Activated naive CD8-positive, alpha-beta T cell treated with anti-CD3 and anti-CD28 coated beads, Interleukin-2, amount 10 ng/mL, durations not matched to agents 7 days and 5 days (primary cell): Measurements from ENCODE around the gene SINHCAF. TPM values are rescaled to one million over a fixed set of nuclear protein-coding genes. Genes with fewer than 3 reads are reported as not detected.
A peak's percentile ranks its signal among the peaks of the same experiment; 100 is the strongest.
"Not testable (repeated sequence)": the region's sequence is repeated elsewhere in the genome, so short reads cannot be mapped to it uniquely, and the experiment has no call there.

Experiments
- ATAC-seq: fragments of 150-1000 bp; cut with Tn5 transposase; one replicate; pipeline ENCODE4 v1.10.0; 2021; ENCODE audit warnings: low read depth, moderate library complexity
- POLR2A ChIA-PET: fragments of 350-600 bp; sonication (Branson Sonifier 250); formaldehyde crosslinking; loops from one replicate; lab custom pipeline; 2021; ENCODE audit warnings: antibody characterized with exemption; lab: Charles Lee
- DNase-seq: peaks from one replicate; pipeline ENCODE4 v3.0.0; 2021
- H3K27ac Mint-ChIP-seq: one replicate; pipeline ENCODE4 v1.8.0; 2022; ENCODE audit warnings: mild to moderate bottlenecking, mixed read lengths
- H3K27me3 Mint-ChIP-seq: one replicate; pipeline ENCODE4 v1.8.0; 2022; ENCODE audit warnings: mild to moderate bottlenecking, moderate library complexity, mixed read lengths
- H3K36me3 Mint-ChIP-seq: one replicate; pipeline ENCODE4 v1.8.0; 2021; ENCODE audit warnings: mild to moderate bottlenecking, mixed read lengths
- H3K4me1 Mint-ChIP-seq: one replicate; pipeline ENCODE4 v1.8.0; 2021; ENCODE audit warnings: mixed read lengths
- H3K4me3 Mint-ChIP-seq: one replicate; pipeline ENCODE4 v1.8.0; 2022; ENCODE audit warnings: mild to moderate bottlenecking, moderate library complexity, mixed read lengths
- H3K9me3 Mint-ChIP-seq: one replicate; pipeline ENCODE4 v1.8.0; 2021; ENCODE audit warnings: mixed read lengths
- total RNA-seq, 2 experiments: library from RNA; stranded (reverse); gene quantifications; one replicate each; pipeline ENCODE4 v1.2.3, GENCODE V29; 2021

SINHCAF gene
- total RNA-seq, 2 experiments from 2014 or later = 74.7 to 86.3 TPM

GRCh38 chr12:31260840-31261239, 65.1 kb downstream of the SINHCAF start:
- POLR2A ChIA-PET = interaction anchor here (0.6 kb wide), 1 partner anchor 392 kb away, joined by 4 read pairs; no protein-coding TSS in a partner anchor
- no peaks in the 10 kb centered on the region for H3K4me1 Mint-ChIP-seq
- no peak overlapping the region for H3K27ac Mint-ChIP-seq
- no peaks in the 10 kb centered on the region for H3K9me3 Mint-ChIP-seq
- H3K36me3 Mint-ChIP-seq = no peaks in the 10 kb centered on the region
- H3K27me3 Mint-ChIP-seq = peaks cover 6% of the 10 kb centered on the region
- DNase-seq (no peak), ATAC-seq (no peak)
- H3K4me3 Mint-ChIP-seq = no peak overlapping the region

- peaks cover 6% of the 10 kb centered on the region for H3K27me3 Mint-ChIP-seq
- no peak overlapping the region for H3K27ac Mint-ChIP-seq
- H3K4me3 Mint-ChIP-seq = no peak overlapping the region
- DNase-seq (no peak), ATAC-seq (no peak)
- no peaks in the 10 kb centered on the region for H3K4me1 Mint-ChIP-seq
- no peaks in the 10 kb centered on the region for H3K9me3 Mint-ChIP-seq
- H3K36me3 Mint-ChIP-seq = no peaks in the 10 kb centered on the region
- POLR2A ChIA-PET = no interaction called here
Measured at GRCh38 chr12:31259136-31259886, 66.6 kb downstream of the SINHCAF start.

GRCh38 chr12:31257784-31258183, 68.2 kb downstream of the SINHCAF start:
- ATAC-seq (no peak), DNase-seq (no peak)
- Mint-ChIP-seq H3K27ac (no peak overlapping the region), H3K27me3 (peaks cover 15% of the 10 kb centered on the region), H3K9me3 (no peaks in the 10 kb centered on the region), H3K4me3 (no peak overlapping the region), H3K4me1 (no peaks in the 10 kb centered on the region), H3K36me3 (no peaks in the 10 kb centered on the region)
- POLR2A ChIA-PET = no interaction called here

GRCh38 chr12:31251707-31252611, 74.0 kb downstream of the SINHCAF start:
- POLR2A ChIA-PET = interaction anchor here (0.6 kb wide), 1 partner anchor 144 kb away, joined by 3 read pairs; no protein-coding TSS in a partner anchor
- peak; percentile 35 for DNase-seq
- H3K4me1 Mint-ChIP-seq = not testable (repeated sequence)

DNA sequence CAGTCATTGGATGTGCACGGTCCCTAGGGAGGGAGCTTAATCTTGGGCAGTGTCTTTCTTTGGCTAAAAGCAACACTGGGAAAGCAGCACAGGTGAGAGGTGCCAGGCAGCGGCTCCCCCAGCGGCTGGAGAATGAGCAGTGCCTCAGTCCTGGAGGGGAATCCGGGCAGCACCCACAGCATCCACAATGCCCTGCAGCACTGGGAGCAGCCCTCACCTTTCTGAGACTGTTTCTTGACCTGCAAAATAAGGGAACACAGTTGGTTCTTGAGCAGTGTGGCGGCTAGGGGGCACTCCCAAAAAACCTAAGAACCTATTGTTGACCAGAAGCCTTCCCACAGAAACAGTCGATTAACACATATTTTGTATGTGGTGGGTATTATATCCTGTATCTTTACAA, 75.8 kb downstream of the SINHCAF start:
- POLR2A ChIA-PET = no interaction called here
- peaks cover 9% of the 10 kb centered on the region for H3K27me3 Mint-ChIP-seq
- no peak for ATAC-seq

More at GRCh38 chr12:31251707-31252611, 74.0 kb downstream of the SINHCAF start:
- Mint-ChIP-seq H3K27me3 (peaks cover 12% of the 10 kb centered on the region), H3K4me3 (peak overlapping the region; percentile 83)
- ATAC-seq, H3K9me3 Mint-ChIP-seq, H3K36me3 Mint-ChIP-seq, H3K27ac Mint-ChIP-seq: not testable (repeated sequence)

GRCh38 chr12:31249356-31249755, 76.6 kb downstream of the SINHCAF start:
- no peak for DNase-seq
- Mint-ChIP-seq H3K9me3 (no peaks in the 10 kb centered on the region), H3K4me3 (no peak overlapping the region), H3K27ac (no peak overlapping the region), H3K27me3 (peaks cover 9% of the 10 kb centered on the region), H3K4me1 (no peaks in the 10 kb centered on the region), H3K36me3 (no peaks in the 10 kb centered on the region)
- POLR2A ChIA-PET = no interaction called here
- ATAC-seq = no peak

More for the DNA sequence above, 75.8 kb downstream of the SINHCAF start:
- H3K4me1 Mint-ChIP-seq = no peaks in the 10 kb centered on the region
- no peaks in the 10 kb centered on the region for H3K9me3 Mint-ChIP-seq
- H3K27ac Mint-ChIP-seq = no peak overlapping the region
- DNase-seq = no peak
- no peaks in the 10 kb centered on the region for H3K36me3 Mint-ChIP-seq
- H3K4me3 Mint-ChIP-seq = no peak overlapping the region

DNA sequence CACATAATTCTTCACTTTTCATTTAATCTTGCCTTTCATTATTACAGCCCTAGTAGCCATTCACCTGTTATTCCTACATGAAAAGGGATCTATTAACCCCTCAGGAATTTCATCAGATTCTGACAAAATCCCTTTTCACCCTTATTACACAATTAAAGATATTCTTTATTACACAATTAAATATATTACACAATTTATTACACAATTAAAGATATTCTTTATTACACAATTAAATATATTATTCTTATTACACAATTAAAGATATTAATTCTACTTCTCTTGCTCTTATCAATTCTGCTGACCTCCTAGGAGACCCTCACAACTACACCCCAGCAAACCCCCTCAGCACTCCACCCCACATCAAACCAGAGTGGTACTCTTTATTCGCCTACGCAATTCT, 77.1 kb downstream of the SINHCAF start:
- Mint-ChIP-seq H3K27ac (peak overlapping the region; percentile 17), H3K4me1 (no peaks in the 10 kb centered on the region), H3K9me3 (no peaks in the 10 kb centered on the region), H3K36me3 (no peaks in the 10 kb centered on the region), H3K4me3 (no peak overlapping the region), H3K27me3 (peaks cover 4% of the 10 kb centered on the region)
- POLR2A ChIA-PET = no interaction called here
- no peak for DNase-seq
- ATAC-seq = no peak

DNA sequence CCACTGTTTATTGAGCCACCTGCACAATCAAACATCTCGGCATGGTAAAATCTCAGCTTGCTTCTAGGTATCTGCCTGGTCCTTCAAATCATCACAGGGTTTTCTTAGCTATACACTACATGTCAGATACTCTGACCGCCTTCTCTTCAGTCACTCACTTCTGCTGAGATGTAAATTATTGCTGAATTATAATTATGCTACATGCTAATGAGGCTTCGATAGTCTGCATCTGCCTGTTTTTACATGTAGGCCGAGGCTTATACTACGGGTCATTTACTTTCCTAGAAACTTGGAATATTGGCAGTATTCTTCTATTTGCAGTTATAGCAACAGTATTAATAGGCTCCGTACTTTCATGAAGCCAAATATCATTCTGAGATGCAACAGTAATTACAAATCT, 77.6 kb downstream of the SINHCAF start:
- H3K27me3 Mint-ChIP-seq = peaks cover 2% of the 10 kb centered on the region
- H3K27ac Mint-ChIP-seq = no peak overlapping the region

GRCh38 chr12:31246470-31246850, 79.5 kb downstream of the SINHCAF start:
- DNase-seq = no peak
- no peak for ATAC-seq
- POLR2A ChIA-PET = no interaction called here
- Mint-ChIP-seq H3K9me3 (no peaks in the 10 kb centered on the region), H3K27me3 (no peaks in the 10 kb centered on the region), H3K27ac (no peak overlapping the region), H3K4me3 (no peak overlapping the region), H3K36me3 (no peaks in the 10 kb centered on the region), H3K4me1 (no peaks in the 10 kb centered on the region)

More for the DNA sequence above, 77.6 kb downstream of the SINHCAF start:
- H3K9me3 Mint-ChIP-seq = no peaks in the 10 kb centered on the region
- H3K36me3 Mint-ChIP-seq = no peaks in the 10 kb centered on the region
- no peak overlapping the region for H3K4me3 Mint-ChIP-seq
- ATAC-seq (no peak), DNase-seq (no peak)
- no peaks in the 10 kb centered on the region for H3K4me1 Mint-ChIP-seq
- POLR2A ChIA-PET = no interaction called here

DNA sequence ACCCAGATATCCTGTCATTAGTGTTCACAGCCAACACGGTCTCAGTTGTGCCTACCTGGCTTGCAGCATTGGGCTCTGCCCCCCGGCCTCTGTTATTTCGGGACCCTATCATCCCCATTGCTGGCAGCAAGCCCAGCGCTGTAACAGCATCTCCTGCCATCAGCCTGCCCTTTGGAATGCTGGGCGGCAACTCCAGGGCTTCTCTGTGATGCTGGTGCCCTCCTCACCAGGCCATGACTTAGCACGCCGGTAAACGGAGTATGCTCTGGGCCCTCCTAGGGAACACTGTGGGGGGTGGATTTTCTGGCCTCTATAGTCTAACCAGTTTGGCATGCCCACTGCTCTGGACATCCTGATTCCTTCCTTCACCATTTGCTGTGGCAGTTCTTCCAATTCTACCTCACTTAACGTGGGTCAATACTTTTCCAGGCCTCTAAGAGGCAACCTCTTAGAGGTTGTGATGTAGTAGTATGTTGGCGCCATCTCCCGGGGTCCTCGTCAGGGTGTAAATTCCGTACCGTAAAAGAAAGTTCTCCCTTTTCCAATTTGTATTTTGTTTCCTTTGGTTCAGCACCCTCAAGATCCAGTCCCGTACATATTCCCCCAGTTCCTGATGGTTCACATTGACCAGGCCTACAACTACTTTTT, 80.0 kb downstream of the SINHCAF start:
- Mint-ChIP-seq H3K36me3 (no peaks in the 10 kb centered on the region), H3K4me3 (no peak overlapping the region), H3K9me3 (no peaks in the 10 kb centered on the region), H3K27ac (no peak overlapping the region), H3K27me3 (peaks cover under 1% of the 10 kb centered on the region), H3K4me1 (no peaks in the 10 kb centered on the region)
- no peak for ATAC-seq
- no peak for DNase-seq
- POLR2A ChIA-PET = no interaction called here

DNA sequence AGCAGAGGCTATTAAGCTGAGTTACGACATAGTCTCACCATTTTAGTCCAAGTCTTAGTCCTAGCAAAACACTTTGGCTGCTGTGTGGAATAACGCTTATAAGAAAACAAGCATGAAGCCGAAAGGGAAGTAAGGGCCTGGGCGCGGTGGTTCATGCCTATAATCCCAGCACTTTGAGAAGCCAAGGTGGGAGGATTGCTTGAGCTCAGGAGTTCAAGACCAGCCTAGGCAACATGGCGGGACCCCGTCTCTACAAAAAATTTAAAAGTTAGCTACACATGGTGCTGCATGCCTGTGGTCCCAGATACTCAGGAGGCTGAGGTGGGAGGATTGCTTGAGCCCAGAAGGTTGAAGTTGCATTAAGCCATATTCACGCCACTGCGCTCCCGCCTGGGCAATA, 83.5 kb downstream of the SINHCAF start:
- H3K4me3 Mint-ChIP-seq, POLR2A ChIA-PET, H3K9me3 Mint-ChIP-seq, ATAC-seq, DNase-seq, H3K27ac Mint-ChIP-seq, H3K4me1 Mint-ChIP-seq, H3K36me3 Mint-ChIP-seq: not testable (repeated sequence)
- H3K27me3 Mint-ChIP-seq = peaks cover 10% of the 10 kb centered on the region

DNA sequence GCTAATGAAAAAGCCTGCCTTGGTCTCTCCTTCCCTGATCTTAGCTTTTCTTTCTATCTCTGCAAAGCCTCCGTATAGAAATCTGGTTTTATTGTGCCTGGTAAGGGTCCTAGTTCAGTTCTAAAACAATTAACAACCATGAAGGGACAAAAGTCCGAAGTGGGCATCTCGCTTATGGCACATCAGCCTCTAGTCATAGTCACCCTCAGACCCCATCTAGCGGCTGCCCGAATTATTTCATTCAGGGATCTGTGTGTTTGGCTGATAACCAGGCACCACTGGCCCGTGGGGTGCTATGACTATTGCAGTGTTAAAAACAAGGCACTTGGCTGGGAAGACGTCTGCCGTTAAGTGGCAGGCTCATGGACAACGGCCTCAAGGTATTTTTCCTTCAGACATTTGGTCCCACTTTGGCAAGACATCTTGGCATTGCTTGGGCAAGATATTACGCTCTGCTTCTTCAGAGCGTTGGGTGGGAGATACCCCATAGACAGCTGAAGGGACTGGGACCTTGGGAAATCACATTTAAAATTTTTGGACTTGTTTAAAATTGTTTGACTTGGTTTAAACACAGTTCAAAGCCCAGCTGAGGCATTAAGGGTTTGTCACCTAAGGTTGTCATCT, 87.1 kb downstream of the SINHCAF start:
- peaks cover 16% of the 10 kb centered on the region for H3K27me3 Mint-ChIP-seq
- DNase-seq = peak; percentile 43
- POLR2A ChIA-PET = no interaction called here
- no peak overlapping the region for H3K4me3 Mint-ChIP-seq
- ATAC-seq = peak; percentile 80
- no peaks in the 10 kb centered on the region for H3K36me3 Mint-ChIP-seq
- H3K27ac Mint-ChIP-seq = no peak overlapping the region
- H3K9me3 Mint-ChIP-seq = no peaks in the 10 kb centered on the region
- peaks cover 9% of the 10 kb centered on the region for H3K4me1 Mint-ChIP-seq

DNA sequence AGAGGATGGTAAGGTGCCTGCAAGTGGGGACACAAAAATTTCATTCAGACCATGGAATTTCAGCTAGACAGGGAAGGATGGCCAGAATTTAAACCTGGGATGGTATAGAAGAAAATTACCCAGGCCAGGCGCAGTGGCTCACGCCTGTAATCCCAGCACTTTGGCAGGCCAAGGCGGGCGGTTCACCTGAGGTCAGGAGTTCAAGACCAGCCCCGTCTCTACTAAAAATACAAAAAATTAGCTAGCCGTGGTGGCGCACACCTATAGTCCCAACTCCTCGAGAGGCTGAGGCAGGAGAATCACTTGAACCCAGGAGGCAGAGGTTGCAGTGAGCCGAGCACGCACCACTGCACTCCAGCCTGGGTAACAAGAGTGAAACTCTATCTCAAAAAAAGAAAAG, 87.6 kb downstream of the SINHCAF start:
- H3K4me1 Mint-ChIP-seq, DNase-seq, H3K36me3 Mint-ChIP-seq, H3K27ac Mint-ChIP-seq, ATAC-seq, H3K9me3 Mint-ChIP-seq, POLR2A ChIA-PET, H3K4me3 Mint-ChIP-seq: not testable (repeated sequence)
- peaks cover 16% of the 10 kb centered on the region for H3K27me3 Mint-ChIP-seq
